HepG2 (cell line): ENCODE measurements around the gene RAB40C. TPM values are rescaled to one million over a fixed set of nuclear protein-coding genes. Genes with fewer than 3 reads are reported as not detected.

Source experiments
- ATAC-seq: fragments of 200-7000 bp; cut with Tn5 transposase; 3 replicates; pipeline ENCODE4 v1.9.1; 2020; ENCODE audit warnings: mild to moderate bottlenecking, moderate library complexity
- BruUV-seq: library from RNA; stranded (reverse); fragments of 400-500 nt; replicated peaks from 2 replicates; lab custom pipeline; 2021; lab: Mats Ljungman, UMichigan
- CTCF ChIA-PET: fragments of 300-600 bp; formaldehyde crosslinking; extraction: SDS; loops from one replicate; lab custom pipeline; 2021; ENCODE audit warnings: low total read pairs, inconsistent platforms, low intra/inter-chr PET ratio; lab: Yijun Ruan, JAX
- POLR2A ChIA-PET: fragments of 350-600 bp; sonication (Branson Sonifier 250); formaldehyde crosslinking; loops from one replicate; lab custom pipeline; 2020; ENCODE audit warnings: antibody characterized with exemption, inconsistent platforms; lab: Yijun Ruan, JAX
- DNase-seq: peaks from one replicate; pipeline ENCODE4 v3.0.0-alpha.2; 2015; ENCODE audit warnings: low spot score
- FAIRE-seq: peaks from 3 replicates; lab custom pipeline; 2011; peaks lifted over from hg19 to GRCh38; lab: Jason Lieb, UNC
- H2AFZ ChIP-seq: one replicate; pipeline ENCODE4 v1.6.1; 2011; ENCODE audit warnings: low read length, inconsistent platforms
- H3K27ac ChIP-seq: fragments of 300-600 bp; 3 replicates; pipeline ENCODE4 v1.8.0; 2011; ENCODE audit warnings: mixed run types, mild to moderate bottlenecking, mixed read lengths, low read length, inconsistent platforms; ENCODE audit not compliant: insufficient read depth; ENCODE audit errors: extremely low read length
- H3K27me3 ChIP-seq, 2 experiments: fragments of 200-600 bp in 1 of 2; 2 replicates in 1 of 2; 3 replicates in 1 of 2; pipeline versions ENCODE4 v1.6.0 to v1.8.0; 2011; ENCODE audit warnings: low read length in 2 of 2, mild to moderate bottlenecking in 2 of 2, moderate library complexity in 2 of 2, inconsistent platforms in 1 of 2; ENCODE audit not compliant: insufficient read depth in 2 of 2, control insufficient read depth in 1 of 2
- H3K36me3 ChIP-seq, 2 experiments: fragments of 200-600 bp in 1 of 2; replicated peaks in 1 of 2; 2 replicates in 1 of 2; 3 replicates in 1 of 2; pipeline versions ENCODE4 v1.5.1 to v1.8.0; 2011; ENCODE audit warnings: low read length in 2 of 2, inconsistent platforms in 1 of 2; ENCODE audit not compliant: insufficient read depth in 2 of 2, control insufficient read depth in 1 of 2
- H3K4me1 ChIP-seq: 2 replicates; pipeline ENCODE4 v1.5.1; 2012; ENCODE audit warnings: low read length, inconsistent platforms; ENCODE audit not compliant: insufficient read depth
- H3K4me2 ChIP-seq: 2 replicates; pipeline ENCODE4 v1.6.0; 2011; ENCODE audit warnings: low read depth, low read length, inconsistent platforms
- H3K4me3 ChIP-seq, 3 experiments: fragments of 200-600 bp in 1 of 3; sonication (generic), shearing (Covaris generic) in 1 of 3; replicated peaks in 1 of 3; 2 replicates each; pipeline ENCODE4 v1.5.1; 2011 to 2016; ENCODE audit warnings: low read length in 3 of 3, inconsistent platforms in 2 of 3, low read depth in 2 of 3, mild to moderate bottlenecking in 2 of 3, control low read depth in 1 of 3, mixed read lengths in 1 of 3; ENCODE audit not compliant: insufficient read depth in 1 of 3
- H3K79me2 ChIP-seq: one replicate; pipeline ENCODE4 v1.6.1; 2011; ENCODE audit warnings: low read length, inconsistent platforms; ENCODE audit not compliant: insufficient read depth
- H3K9ac ChIP-seq: 2 replicates; pipeline ENCODE4 v1.6.0; 2011; ENCODE audit warnings: mild to moderate bottlenecking, low read depth, low read length, inconsistent platforms; ENCODE audit not compliant: insufficient read depth
- H3K9me3 ChIP-seq: 2 replicates; pipeline ENCODE4 v1.5.1; 2012; ENCODE audit warnings: mild to moderate bottlenecking, low read length
- H4K20me1 ChIP-seq: 2 replicates; pipeline ENCODE4 v1.6.0; 2011; ENCODE audit warnings: inconsistent platforms, mild to moderate bottlenecking, low read length, moderate library complexity; ENCODE audit not compliant: insufficient read depth
- ASH2L ChIP-seq: fragments of 300-600, 200-600 bp; sonication (generic); IDR thresholded peaks from 2 replicates; pipeline ENCODE4 v1.7.0; 2017; ENCODE audit warnings: low read depth, mild to moderate bottlenecking, moderate library complexity, mixed read lengths, low read length; ENCODE audit not compliant: insufficient read length
- BRD4 ChIP-seq: sonication (generic); formaldehyde crosslinking; IDR thresholded peaks from 2 replicates; pipeline ENCODE4 v1.4.0; 2020; ENCODE audit warnings: missing genetic modification reagents
- CCAR2 ChIP-seq: fragments of 200-400 bp; formaldehyde crosslinking; optimal IDR thresholded peaks from 2 replicates; pipeline ENCODE3; 2018; ENCODE audit warnings: low read depth, mild to moderate bottlenecking, low read length, moderate library complexity
- HBP1 ChIP-seq: IDR thresholded peaks from 2 replicates; pipeline ENCODE4 v1.6.1; 2016; ENCODE audit warnings: low read depth, control low read depth
- MIER3 ChIP-seq: IDR thresholded peaks from 2 replicates; pipeline ENCODE4 v1.6.1; 2016; ENCODE audit warnings: missing compliant biosample characterization, borderline replicate concordance
- SP2 ChIP-seq: sonication (generic); formaldehyde crosslinking; IDR thresholded peaks from 2 replicates; pipeline ENCODE4 v1.5.1; 2020; ENCODE audit warnings: mild to moderate bottlenecking, missing genetic modification reagents
- ZBTB1 ChIP-seq: sonication (generic); formaldehyde crosslinking; IDR thresholded peaks from 2 replicates; pipeline ENCODE4 v1.4.0; 2020; ENCODE audit warnings: missing genetic modification reagents, borderline replicate concordance
- ZNF34 ChIP-seq: sonication (generic); formaldehyde crosslinking; IDR thresholded peaks from 2 replicates; pipeline ENCODE4 v1.4.0; 2020; ENCODE audit warnings: mild to moderate bottlenecking, missing genetic modification reagents, borderline replicate concordance
- ZNF607 ChIP-seq: sonication (generic); formaldehyde crosslinking; IDR thresholded peaks from 2 replicates; pipeline ENCODE4 v1.5.1; 2020; ENCODE audit warnings: missing genetic modification reagents, mild to moderate bottlenecking, borderline replicate concordance
- ZNF839 ChIP-seq: sonication (generic); formaldehyde crosslinking; IDR thresholded peaks from 2 replicates; pipeline ENCODE4 v1.4.0; 2020; ENCODE audit warnings: missing genetic modification reagents, mild to moderate bottlenecking, borderline replicate concordance
- WGBS: methylation state at CpG from one replicate; pipeline ENCODE4 v1.1.6; 2017; ENCODE audit warnings: low lambda C conversion rate; 5-methylcytosine and 5-hydroxymethylcytosine counted together
- in situ Hi-C: cut with HindIII; loops from 2 replicates; pipeline ENCODE4 v1.10.0; 2017; ENCODE audit warnings: low pct_unique_long_range_greater_than_20kb; ENCODE audit not compliant: extremely low pct_ligation_motif_present
- intact Hi-C: fragments of 100-400 bp; cut with micrococcal nuclease; formaldehyde crosslinking; loops from one replicate; pipeline ENCODE4 v1.10.0; 2022; ENCODE audit not compliant: unreplicated experiment
- polyA plus RNA-seq, 8 experiments: library from polyadenylated mRNA; depleted of rRNA in 3 of 8; stranded (reverse) in 7 of 8; unstranded in 1 of 8; fragments of >200 nt; fragmentation: Illumina TruSeq in 4 of 8; extraction: Trizol in 4 of 8; gene quantifications; 2 replicates each; pipeline versions ENCODE4 v1.2.1 to v1.2.3, GENCODE V29; 2011 to 2016; ENCODE audit warnings: low read depth in 4 of 8, missing spikeins in 1 of 8, mixed read lengths in 1 of 8; ENCODE audit not compliant: insufficient read depth in 1 of 8
- total RNA-seq, 5 experiments: library from RNA; depleted of rRNA; stranded (reverse); fragments of >200 nt; fragmentation: Illumina TruSeq; extraction: Trizol; gene quantifications; 2 replicates each; pipeline ENCODE4 v1.2.3, GENCODE V29; 2016; ENCODE audit warnings: low read depth in 1 of 5
- TF ChIP-seq, protein P1 (sequence below): sonication (generic); formaldehyde crosslinking; IDR thresholded peaks from 2 replicates; pipeline ENCODE4 v1.4.0; 2020; ENCODE audit warnings: missing genetic modification reagents, borderline replicate concordance
- TF ChIP-seq, protein P2 (sequence below): sonication (generic); formaldehyde crosslinking; IDR thresholded peaks from 2 replicates; pipeline ENCODE4 v1.8.1; 2022; ENCODE audit warnings: mild to moderate bottlenecking, missing genetic modification reagents

RAB40C gene
- total and polyA plus RNA-seq, 2 of the 13 experiments (the other 11 are each of a cell fraction or from before 2014, with no cell fraction given): 7.7 to 11.5 TPM

- TF ChIP-seq BRD4 (CRISPR knock-in tag) (no peak), ZNF607 (CRISPR knock-in tag) (no peak), MIER3 (CRISPR knock-in tag) (no peak), ZBTB1 (CRISPR knock-in tag) (no peak), ASH2L (no peak)
- TF ChIP-seq, protein P1, sequence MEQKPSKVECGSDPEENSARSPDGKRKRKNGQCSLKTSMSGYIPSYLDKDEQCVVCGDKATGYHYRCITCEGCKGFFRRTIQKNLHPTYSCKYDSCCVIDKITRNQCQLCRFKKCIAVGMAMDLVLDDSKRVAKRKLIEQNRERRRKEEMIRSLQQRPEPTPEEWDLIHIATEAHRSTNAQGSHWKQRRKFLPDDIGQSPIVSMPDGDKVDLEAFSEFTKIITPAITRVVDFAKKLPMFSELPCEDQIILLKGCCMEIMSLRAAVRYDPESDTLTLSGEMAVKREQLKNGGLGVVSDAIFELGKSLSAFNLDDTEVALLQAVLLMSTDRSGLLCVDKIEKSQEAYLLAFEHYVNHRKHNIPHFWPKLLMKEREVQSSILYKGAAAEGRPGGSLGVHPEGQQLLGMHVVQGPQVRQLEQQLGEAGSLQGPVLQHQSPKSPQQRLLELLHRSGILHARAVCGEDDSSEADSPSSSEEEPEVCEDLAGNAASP (CRISPR knock-in tag): no peak
- TF ChIP-seq, all 625 proteins: peak for 0
Measured at GRCh38 chr16:619476-620100, 29.7 kb downstream of the RAB40C start (continued).

- Histone ChIP-seq H3K79me2 (no peaks in the 10 kb centered on the region), H3K27me3 (no peaks in the 10 kb centered on the region), H3K4me3 (no peak overlapping the region), H3K4me1 (peaks cover 9% of the 10 kb centered on the region), H3K4me2 (no peak overlapping the region), H3K27ac (no peak overlapping the region), H3K9ac (no peak overlapping the region), H3K36me3 (no peaks in the 10 kb centered on the region), H4K20me1 (no peaks in the 10 kb centered on the region), H2AFZ (no peak overlapping the region), H3K9me3 (no peaks in the 10 kb centered on the region)
- DNase-seq (no peak), ATAC-seq (no peak), FAIRE-seq (no peak)
- intact Hi-C loops: no loop called here
- ChIA-PET POLR2A (no interaction called here), CTCF (no interaction called here)
- no TSS peak for BruUV-seq
- 97% methylated on average over 23 of the region's 41 CpGs for WGBS
- in situ Hi-C loops: no loop called here
- no peak for TF ChIP-seq SP2
- TF ChIP-seq, protein P2, sequence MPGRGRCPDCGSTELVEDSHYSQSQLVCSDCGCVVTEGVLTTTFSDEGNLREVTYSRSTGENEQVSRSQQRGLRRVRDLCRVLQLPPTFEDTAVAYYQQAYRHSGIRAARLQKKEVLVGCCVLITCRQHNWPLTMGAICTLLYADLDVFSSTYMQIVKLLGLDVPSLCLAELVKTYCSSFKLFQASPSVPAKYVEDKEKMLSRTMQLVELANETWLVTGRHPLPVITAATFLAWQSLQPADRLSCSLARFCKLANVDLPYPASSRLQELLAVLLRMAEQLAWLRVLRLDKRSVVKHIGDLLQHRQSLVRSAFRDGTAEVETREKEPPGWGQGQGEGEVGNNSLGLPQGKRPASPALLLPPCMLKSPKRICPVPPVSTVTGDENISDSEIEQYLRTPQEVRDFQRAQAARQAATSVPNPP (CRISPR knock-in tag): no peak
- TF ChIP-seq CCAR2: no peak
- TF ChIP-seq HBP1 (CRISPR knock-in tag): no peak
- no peak for TF ChIP-seq ZNF34 (CRISPR knock-in tag)
- no peak for TF ChIP-seq ZNF839 (CRISPR knock-in tag)
Measured at GRCh38 chr16:620700-621525, 31.0 kb downstream of the RAB40C start.
